Ishikawa (cell line): ENCODE results near the gene BCAR1.

ENCODE experiments used
- CEBPB ChIP-seq: IDR thresholded peaks from 2 replicates; pipeline ENCODE4 v1.6.1; 2012
- CREB1 ChIP-seq: IDR thresholded peaks from 2 replicates; pipeline ENCODE4 v1.6.1; 2012; ENCODE audit warnings: low read depth
- EGR1 ChIP-seq: IDR thresholded peaks from 2 replicates; pipeline ENCODE4 v1.6.1; 2012
- EP300 ChIP-seq: IDR thresholded peaks from 2 replicates; pipeline ENCODE4 v1.6.1; 2012; ENCODE audit warnings: borderline replicate concordance
- FOXM1 ChIP-seq: IDR thresholded peaks from 2 replicates; pipeline ENCODE4 v1.6.1; 2012; ENCODE audit warnings: low read depth, borderline replicate concordance
- NFIC ChIP-seq: IDR thresholded peaks from 2 replicates; pipeline ENCODE4 v1.6.1; 2012
- RAD21 ChIP-seq: IDR thresholded peaks from 2 replicates; pipeline ENCODE4 v1.6.1; 2012; ENCODE audit warnings: low read depth
- REST ChIP-seq: IDR thresholded peaks from 2 replicates; pipeline ENCODE4 v1.6.1; 2012; ENCODE audit warnings: low read depth, mild to moderate bottlenecking
- TAF1 ChIP-seq: IDR thresholded peaks from 2 replicates; pipeline ENCODE4 v1.6.1; 2012; ENCODE audit warnings: low read depth, mild to moderate bottlenecking
- TCF12 ChIP-seq: IDR thresholded peaks from 2 replicates; pipeline ENCODE4 v1.6.1; 2012; ENCODE audit warnings: low read depth
- TEAD4 ChIP-seq: IDR thresholded peaks from 2 replicates; pipeline ENCODE4 v1.6.1; 2012
- YY1 ChIP-seq: IDR thresholded peaks from 2 replicates; pipeline ENCODE4 v1.6.1; 2012; ENCODE audit warnings: low read depth
- ZBTB7A ChIP-seq: IDR thresholded peaks from 2 replicates; pipeline ENCODE4 v1.6.1; 2012; ENCODE audit warnings: low read depth
- TF ChIP-seq, protein P1 (sequence below): IDR thresholded peaks from 2 replicates; pipeline ENCODE4 v1.6.1; 2012
- TF ChIP-seq, protein P2 (sequence below): IDR thresholded peaks from 2 replicates; pipeline ENCODE4 v1.6.1; 2012

BCAR1 gene

GRCh38 chr16:75282466-75283281, 31.2 kb upstream of the BCAR1 start:
- TF ChIP-seq ZBTB7A (no peak), EGR1 (no peak), FOXM1 (no peak), YY1 (no peak), TEAD4 (no peak), TCF12 (no peak), RAD21 (no peak), TAF1 (no peak), REST (no peak), CREB1 (no peak), CEBPB (no peak), NFIC (no peak), EP300 (no peak)
- TF ChIP-seq, protein P1, sequence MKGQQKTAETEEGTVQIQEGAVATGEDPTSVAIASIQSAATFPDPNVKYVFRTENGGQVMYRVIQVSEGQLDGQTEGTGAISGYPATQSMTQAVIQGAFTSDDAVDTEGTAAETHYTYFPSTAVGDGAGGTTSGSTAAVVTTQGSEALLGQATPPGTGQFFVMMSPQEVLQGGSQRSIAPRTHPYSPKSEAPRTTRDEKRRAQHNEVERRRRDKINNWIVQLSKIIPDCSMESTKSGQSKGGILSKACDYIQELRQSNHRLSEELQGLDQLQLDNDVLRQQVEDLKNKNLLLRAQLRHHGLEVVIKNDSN = no peak
- TF ChIP-seq, protein P2, sequence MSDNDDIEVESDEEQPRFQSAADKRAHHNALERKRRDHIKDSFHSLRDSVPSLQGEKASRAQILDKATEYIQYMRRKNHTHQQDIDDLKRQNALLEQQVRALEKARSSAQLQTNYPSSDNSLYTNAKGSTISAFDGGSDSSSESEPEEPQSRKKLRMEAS = no peak

DNA sequence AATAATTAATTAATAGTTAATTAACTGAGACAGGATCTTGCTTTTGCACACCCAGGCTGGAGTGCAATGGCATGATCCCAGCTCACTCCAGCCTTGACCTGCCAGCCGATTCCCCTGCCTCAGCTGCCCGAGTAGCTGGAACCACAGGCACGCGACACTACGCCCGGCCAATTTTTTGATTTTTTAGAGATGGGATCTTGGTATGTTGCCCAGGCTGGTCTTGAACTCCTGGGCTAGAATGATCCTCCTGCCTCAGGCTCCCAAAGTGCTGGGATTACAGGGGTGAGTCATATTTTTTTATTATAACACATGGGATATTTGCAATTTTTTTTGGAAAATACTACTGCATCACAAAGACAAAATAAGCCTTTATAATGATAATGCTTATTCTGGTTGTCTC, 30.4 kb upstream of the BCAR1 start:
- no peak for TF ChIP-seq ZBTB7A
- no peak for TF ChIP-seq FOXM1
- TF ChIP-seq EP300 = no peak
- no peak for TF ChIP-seq CEBPB
- no peak for TF ChIP-seq EGR1
- no peak for TF ChIP-seq REST
- no peak for TF ChIP-seq RAD21
- no peak for TF ChIP-seq TAF1
- TF ChIP-seq, protein P1 = no peak
- TF ChIP-seq TEAD4 = no peak
- no peak for TF ChIP-seq TCF12
- TF ChIP-seq YY1 = no peak
- TF ChIP-seq NFIC = no peak
- no peak for TF ChIP-seq CREB1

GRCh38 chr16:75280331-75280804, 28.9 kb upstream of the BCAR1 start:
- TF ChIP-seq TEAD4 (no peak), ZBTB7A (no peak), YY1 (no peak), TCF12 (no peak), NFIC (no peak), CREB1 (no peak), REST (no peak), EP300 (no peak), TAF1 (no peak), RAD21 (no peak), EGR1 (no peak), FOXM1 (no peak)
- TF ChIP-seq, protein P1 = no peak

DNA sequence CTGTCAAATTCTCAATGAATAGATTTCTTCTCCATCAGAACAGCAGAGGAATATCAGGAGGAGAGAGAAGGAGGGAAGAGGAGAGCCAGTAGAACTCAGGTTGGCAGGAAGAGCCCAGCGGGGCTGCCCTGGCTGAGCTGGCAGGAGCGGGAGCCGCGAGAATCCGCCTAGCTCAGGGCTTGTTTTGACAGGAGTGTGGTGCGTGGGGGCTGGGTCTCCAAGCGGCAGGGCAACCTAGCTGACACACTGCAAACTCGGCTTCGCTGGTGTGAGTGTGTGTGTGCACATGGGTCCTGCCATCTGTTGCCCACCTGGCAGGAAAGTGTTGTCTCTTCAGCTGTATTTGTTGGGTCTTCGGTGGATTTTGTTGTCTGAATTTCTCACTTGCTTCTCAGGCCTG, 27.9 kb upstream of the BCAR1 start:
- no peak for TF ChIP-seq EP300
- TF ChIP-seq TAF1 = no peak
- no peak for TF ChIP-seq TCF12
